ENCODE results near the gene C16orf86.

C16orf86 gene

GRCh38 chr16:67654403-67654911 is 12.2 kb upstream of the C16orf86 start:
- no peak for DNase-seq

DNA sequence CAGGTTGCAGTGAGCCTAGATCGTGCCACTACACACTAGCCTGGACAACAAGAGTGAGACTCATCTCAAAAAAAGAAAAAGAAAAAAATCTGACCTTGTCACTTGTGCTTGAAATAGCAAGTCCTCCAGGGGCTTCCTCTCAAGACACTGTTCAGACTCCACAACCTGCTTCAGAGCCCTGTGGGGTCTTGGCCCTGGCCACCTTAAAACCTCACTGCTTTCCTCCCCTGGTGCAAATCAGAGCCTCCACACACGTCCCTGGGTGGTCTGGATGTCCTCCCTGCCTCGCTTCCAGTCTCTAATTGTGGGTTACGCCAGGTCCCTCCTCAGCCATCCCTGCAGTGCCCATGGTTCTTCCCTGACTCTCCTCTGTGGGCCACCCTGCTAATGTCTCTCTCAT is 11.3 kb upstream of the C16orf86 start:
- DNase-seq = no peak

DNA sequence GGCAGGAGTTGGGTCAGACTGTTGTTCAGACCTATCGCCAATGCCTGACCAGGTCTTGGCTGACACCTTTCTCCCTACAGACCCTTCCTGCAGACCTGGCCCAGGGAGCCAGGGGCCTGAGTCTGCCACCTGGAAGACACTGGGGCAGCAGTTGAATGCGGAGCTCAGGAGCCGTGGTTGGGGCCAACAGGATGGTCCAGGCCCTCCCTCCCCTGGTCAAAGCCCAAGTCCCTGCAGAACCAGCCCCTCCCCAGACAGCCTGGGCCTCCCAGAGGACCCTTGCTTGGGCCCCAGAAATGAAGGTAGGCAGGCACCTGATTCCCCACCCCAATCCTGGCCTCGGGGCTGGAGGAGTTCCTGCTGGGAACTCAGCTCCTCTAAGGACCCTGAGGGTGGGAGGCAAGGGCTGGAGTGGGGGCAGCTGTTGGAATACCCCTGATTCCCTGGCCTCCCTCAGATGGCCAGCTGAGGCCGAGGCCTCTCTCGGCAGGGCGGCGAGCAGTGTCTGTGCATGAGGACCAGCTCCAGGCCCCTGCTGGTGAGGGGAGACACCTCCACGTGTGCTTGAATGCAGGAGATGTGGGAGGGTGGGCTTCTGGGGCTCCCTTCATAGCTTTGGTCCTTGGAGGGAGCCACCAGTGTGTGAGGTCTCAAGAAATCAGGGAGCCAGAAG is 10.1 kb upstream of the C16orf86 start:
- no peak for DNase-seq

DNA sequence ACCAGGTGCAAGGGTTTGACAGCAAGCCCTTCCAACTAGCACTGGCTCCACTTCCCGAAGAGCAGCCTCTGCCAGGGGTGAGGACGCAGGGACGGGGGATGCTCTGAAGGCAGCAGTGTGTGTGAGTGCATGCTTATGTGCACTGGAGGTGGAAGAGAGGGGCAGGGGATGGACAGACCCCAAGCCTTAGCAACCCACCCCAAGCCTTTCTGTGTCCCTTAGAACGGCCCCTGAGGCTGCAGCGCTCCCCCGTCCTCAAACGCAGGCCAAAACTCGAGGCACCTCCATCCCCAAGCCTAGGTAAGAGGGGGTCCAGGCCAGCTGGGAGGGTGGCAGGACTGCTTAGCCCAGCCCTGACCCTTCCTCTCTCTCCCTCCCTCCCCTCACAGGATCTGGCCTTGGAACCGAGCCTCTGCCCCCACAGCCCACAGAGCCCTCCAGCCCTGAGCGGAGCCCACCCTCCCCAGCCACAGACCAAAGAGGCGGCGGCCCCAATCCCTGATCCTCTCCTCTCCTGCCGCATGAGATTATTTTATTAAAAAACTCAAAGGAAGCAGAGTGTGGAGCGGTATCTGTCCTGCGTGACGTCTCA is 9.5 kb upstream of the C16orf86 start:
- DNase-seq = no peak

DNA sequence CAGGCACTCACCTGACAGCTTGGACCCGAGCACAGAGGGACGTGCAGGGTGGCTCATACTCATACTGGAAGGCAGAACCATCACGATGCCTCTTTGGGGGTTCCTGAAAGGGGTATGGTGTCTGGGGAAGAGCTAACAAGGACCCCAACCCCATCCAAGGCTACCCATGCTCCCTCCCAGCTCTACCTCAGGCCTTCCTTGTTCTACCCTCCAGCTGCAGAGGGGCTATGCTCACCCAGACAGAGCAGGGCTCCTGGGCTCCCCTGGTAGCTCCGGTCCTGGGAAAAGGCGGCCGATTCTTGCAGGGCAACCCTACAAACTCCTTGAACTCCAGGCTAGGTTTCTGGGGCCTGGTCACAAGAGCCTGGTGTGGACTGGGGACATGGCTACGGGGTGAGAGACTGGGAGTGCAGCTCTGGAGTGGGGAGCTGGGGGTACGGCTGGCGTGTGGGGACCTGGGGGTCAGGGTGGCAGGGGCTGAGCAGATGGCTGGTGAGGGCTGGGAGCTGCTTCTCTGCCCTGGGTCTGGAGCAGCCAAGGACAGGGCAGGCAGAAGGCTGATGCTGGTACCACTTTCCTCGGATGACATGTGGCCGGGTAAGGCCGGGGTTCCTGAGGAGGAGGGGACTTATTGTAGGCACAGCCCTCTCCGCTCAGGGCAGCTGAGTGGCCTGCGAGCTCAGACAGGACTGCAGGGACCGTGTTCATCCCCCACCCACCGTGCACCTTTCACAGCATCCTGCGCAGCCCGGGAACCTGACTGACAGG is 8.7 kb upstream of the C16orf86 start:
- DNase-seq = no peak

DNA sequence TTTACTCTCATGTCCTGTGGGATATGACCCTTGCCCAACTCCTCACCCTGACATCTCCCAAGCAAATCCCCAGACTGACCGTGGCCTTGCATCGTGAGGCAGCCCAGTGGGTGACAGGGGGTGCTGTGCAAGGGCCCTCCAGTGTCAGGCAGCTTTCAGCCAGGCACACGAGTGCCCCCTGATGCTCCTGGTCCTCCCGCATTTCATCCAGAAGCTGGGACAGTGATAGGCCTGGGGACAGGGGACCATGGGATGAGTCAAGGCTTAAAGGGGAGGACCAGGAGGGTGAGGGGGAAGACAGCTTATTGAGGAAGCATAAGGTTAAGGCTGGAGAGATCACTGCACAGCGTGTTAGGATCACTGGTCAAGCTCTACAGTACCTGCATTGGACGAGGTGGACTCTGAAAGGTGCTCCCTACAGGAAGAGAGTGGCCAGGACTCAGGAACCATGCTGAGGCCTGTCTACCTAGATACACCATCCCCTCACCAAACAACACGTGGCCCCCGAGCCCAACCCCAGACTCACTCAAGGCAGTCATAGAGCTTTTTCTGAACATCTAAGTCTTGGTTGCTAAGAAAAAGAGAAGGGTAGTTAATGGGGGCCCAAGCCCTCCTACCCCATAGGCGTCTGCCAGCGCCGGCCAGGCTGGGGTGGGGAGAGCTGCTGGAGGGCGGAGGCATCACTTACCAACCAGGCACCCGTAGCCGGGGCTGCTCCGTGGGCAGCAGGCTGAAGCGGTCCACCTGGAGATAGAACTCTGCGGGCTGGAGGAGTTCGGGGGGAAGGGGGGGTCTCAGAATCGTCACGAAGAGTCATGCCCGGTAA is 7.6 kb upstream of the C16orf86 start:
- DNase-seq = no peak

DNA sequence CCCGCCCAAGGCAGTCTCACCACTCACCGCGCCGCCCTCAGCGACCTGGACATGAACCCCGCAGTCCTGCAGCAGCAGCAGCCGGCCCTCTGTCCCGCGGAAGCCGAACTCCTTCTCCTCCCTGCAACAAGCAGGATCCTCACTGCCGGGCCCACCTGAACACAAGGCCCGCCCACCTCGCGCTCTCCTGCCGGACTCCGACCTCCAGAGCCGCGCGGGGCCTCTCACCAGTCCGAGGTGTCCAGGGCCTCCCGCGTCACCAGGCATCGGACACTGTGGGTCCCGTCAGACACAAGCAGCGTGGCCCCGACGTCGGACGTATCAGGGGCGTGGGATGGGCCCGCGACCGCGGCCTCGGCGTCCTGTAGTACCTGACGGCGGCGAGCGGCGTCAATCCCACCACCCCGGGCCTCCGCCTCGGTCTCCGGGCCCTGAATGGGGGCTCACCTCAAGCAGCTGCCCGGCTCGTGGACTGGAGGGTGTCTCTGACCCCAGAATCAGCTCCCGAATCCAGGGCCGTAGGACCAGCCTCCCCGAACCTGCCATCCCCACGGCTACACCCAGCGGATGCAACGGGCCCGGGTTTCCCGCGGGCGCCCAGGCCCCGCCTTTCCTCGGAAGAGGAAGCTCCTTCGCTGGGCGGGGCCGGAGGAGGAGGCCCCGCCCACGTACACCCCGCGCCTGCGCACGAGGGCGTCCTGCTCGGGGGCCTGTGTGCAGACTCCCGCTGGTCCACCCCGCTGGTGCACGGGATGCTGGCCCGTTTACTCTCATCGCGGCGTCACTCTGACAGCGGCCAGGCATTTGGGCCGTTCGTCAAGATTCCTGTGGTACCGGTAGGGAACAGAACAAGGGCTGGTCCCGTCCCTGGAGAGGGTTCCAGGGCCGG is 6.7 kb upstream of the C16orf86 start, which contains the start of gene ACD:
ACD (minus strand) TSS at position 586 of the 889 bp plus-strand sequence; CDS start at position 546, 40 bp downstream.
- DNase-seq = peak; percentile 87

DNA sequence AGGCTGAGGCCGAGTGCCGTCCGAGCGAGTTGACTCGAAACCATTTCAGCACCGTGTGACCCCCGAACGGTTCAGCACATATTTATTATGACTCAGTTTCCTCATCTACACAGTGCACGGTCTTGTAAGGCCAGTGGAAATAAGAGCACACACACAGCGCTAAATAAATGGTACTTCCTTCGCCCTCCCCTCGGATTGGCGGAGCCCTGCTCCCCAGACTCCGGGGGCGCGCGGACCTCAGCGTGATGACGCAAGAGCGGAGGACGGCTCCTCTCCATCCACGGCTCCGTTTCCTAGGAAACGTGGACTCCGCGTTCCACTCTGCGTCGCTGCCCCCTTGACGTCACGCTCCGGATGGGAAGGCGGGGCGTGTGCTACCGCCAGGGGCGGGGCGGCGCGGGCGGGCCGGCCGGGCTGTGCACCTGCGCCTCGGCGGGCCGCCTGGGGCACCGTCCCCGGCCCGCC is 6.0 kb upstream of the C16orf86 start, which contains the start of gene PARD6A:
PARD6A (plus strand) TSS at position 397 of the 465 bp plus-strand sequence. CDS start 79 bp downstream, outside the sequence.
- DNase-seq = peak; percentile 97

GRCh38 chr16:67661101-67661761 is 5.4 kb upstream of the C16orf86 start:
- peak; percentile 29 for DNase-seq

DNA sequence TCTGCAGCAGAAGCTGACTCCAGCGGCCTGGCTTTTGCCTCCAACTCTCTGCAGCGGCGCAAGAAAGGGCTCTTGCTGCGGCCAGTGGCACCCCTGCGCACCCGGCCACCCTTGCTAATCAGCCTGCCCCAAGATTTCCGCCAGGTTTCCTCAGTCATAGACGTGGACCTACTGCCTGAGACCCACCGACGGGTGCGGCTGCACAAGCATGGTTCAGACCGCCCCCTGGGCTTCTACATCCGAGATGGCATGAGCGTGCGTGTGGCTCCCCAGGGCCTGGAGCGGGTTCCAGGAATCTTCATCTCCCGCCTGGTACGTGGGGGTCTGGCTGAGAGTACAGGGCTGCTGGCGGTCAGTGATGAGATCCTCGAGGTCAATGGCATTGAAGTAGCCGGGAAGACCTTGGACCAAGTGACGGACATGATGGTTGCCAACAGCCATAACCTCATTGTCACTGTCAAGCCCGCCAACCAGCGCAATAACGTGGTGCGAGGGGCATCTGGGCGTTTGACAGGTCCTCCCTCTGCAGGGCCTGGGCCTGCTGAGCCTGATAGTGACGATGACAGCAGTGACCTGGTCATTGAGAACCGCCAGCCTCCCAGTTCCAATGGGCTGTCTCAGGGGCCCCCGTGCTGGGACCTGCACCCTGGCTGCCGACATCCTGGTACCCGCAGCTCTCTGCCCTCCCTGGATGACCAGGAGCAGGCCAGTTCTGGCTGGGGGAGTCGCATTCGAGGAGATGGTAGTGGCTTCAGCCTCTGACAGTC is 4.5 kb upstream of the C16orf86 start:
- no peak for DNase-seq

GRCh38 chr16:67662653-67663010 is 4.0 kb upstream of the C16orf86 start:
- DNase-seq = no peak

DNA sequence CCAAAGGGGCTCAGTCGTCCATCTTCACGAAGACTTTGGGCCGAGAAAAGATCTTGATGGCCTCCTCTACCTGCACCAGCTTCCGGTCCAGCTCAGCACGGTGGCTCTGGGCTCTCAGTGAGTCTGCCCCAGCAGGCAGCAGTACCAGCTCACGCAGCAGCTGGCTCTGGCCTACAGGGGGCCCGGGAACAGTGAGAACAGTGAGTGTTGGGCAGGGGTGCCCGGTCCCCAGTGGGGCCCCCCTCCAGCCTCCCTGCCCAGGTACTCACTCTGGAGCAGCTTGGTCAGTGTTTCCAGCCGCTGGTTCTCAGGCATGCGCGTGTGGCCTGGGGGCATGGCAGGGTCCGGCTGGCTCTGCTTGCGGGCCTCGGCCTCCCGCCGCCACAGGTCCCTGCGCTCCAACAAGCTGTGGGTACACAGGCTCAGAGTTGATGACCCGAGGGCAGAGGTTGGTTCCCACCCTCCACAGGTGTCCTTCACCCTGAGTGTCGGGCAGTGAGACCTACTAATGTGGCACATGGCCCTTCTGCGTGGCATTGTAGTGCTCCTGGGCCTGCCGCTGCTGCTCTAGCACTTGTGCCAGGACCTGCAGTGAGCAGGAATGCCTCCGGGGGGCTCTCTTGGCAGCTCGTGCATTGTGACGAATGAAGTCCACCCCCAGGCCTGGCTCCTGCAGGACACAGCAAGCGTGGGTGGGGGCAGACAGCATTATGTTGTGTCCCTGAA is 3.3 kb upstream of the C16orf86 start:
- DNase-seq = no peak

DNA sequence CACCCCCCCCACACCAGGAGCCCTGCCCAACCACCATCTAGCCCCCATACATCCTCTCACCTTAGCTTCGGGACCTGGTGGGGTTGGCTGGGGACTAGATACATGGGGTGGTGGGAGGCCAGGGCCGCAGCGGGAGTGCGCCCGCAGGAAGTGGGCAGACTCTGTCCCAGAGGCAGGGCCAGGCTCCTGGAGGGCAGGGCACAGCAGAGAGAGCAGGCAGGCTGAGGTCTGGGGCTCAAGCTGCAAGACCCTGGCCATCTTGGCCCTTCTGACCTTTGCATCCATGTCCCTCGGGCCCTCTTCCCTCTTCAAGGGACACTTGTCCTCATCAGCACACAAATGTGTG is 2.8 kb upstream of the C16orf86 start:
- DNase-seq = no peak

DNA sequence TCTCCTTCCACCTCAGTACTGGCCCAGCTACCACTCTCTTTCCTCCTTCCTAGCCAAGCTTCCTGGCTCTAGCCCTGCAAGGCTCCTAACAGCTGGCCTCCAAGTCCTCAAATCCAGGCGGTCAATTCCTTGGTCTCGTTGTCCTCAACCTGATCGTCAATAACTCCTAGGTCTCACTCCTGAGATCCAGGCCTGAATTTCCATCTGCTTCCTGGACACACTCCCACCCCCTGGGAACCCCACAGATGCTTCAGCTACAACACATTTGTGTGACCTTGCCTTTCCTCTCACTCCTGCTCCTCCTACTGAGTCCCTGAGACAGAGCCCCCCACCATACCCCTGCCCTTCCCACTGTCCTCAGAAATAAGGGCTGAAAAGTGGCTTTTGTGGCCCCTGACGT is 2.4 kb upstream of the C16orf86 start:
- DNase-seq = no peak

DNA sequence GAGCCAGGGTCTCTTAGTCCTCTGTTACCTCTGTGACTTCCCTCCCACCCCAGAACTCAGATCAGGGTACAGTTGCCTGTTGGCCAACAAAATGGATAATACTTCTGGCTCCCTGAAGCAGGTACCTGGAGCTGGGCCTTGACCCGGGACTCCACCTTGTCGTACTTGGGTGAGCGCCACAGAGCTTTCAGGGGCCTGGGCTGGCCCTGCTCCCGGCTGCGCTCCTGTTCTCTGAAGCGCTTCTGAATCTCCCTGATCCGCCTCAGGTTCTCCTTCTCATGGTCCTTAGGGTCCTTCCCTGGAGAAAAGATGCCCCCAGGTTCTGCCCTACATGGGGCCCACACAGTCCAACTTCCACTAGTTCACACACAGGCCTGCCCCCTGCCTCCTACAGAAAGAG is 1.7 kb upstream of the C16orf86 start:
- no peak for DNase-seq

- DNase-seq = no peak
Observed at GRCh38 chr16:67665598-67665997, 1.0 kb upstream of the C16orf86 start.

GRCh38 chr16:67666032-67666551 is 522 bp upstream of the C16orf86 start:
- DNase-seq = no peak

GRCh38 chr16:67667453-67667816 is 821 bp downstream of the C16orf86 start:
- no peak for DNase-seq

DNA sequence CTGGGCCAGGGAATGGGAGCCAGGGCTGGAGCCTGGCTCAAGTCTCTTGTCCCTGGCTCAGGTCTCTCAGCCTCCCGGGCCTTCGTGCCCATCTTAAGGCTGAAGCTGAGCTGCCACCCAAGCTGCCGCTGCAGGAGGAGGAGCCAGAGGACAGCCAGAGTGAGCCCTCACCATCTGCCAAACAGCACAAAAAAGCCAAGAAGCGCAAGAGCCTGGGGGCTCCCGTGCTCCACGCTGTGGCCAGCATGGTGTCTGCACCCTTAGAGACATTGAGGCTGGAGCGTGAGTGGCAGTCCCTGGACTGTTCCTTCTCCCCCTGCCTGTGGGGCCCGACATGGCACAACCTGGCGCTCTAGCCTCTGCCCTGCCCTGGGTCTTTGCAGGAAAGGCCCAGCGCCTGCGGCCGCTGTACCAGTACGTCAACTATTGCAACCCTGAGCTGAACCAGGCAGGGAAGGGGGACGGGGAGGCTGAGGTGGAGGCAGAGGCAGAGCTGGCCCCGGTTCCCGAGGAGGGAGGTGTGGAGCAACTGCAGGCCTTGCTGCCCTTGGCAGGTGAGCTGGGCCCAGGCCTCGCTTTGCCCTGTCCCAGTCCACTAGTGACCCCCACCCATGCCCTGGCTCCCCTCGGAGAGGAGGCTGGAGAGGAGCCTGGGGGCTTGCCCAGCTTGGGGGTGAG is 1.3 kb downstream of the C16orf86 start:
- DNase-seq = peak; percentile 90
